Endodermal cell (in vitro differentiated cells): ENCODE measurements around the gene KLHDC7B. TPM values are rescaled to one million over a fixed set of nuclear protein-coding genes. Genes with fewer than 3 reads are reported as not detected.

Experiments used
- DNase-seq: peaks from one replicate; pipeline ENCODE4 v3.0.0-alpha.2; 2017
- H3K27ac ChIP-seq: 2 replicates; pipeline ENCODE4 v1.5.1; 2013; ENCODE audit warnings: mild to moderate bottlenecking, low read depth, low read length, moderate library complexity
- H3K27me3 ChIP-seq: 2 replicates; pipeline ENCODE4 v1.6.1; 2013; ENCODE audit warnings: mild to moderate bottlenecking, low read length, moderate library complexity; ENCODE audit not compliant: insufficient read depth, control insufficient read depth, poor library complexity, severe bottlenecking
- H3K36me3 ChIP-seq: 2 replicates; pipeline ENCODE4 v1.7.0; 2013; ENCODE audit warnings: mild to moderate bottlenecking, low read length, moderate library complexity; ENCODE audit not compliant: control insufficient read depth, insufficient read depth
- H3K4me1 ChIP-seq: one replicate; pipeline ENCODE4 v1.7.0; 2013; ENCODE audit warnings: low read length; ENCODE audit not compliant: control insufficient read depth, insufficient read depth
- H3K4me3 ChIP-seq: 2 replicates; pipeline ENCODE4 v1.5.1; 2013; ENCODE audit warnings: mild to moderate bottlenecking, low read length, moderate library complexity
- H3K9ac ChIP-seq: 2 replicates; pipeline ENCODE4 v1.6.1; 2013; ENCODE audit warnings: mild to moderate bottlenecking, low read length, moderate library complexity; ENCODE audit not compliant: poor library complexity, severe bottlenecking; ENCODE audit errors: extremely low read depth
- H3K9me3 ChIP-seq: 2 replicates; pipeline ENCODE4 v1.6.1; 2013; ENCODE audit warnings: mild to moderate bottlenecking, low read length, moderate library complexity; ENCODE audit not compliant: control insufficient read depth
- H3K27ac Mint-ChIP-seq: 2 replicates; pipeline ENCODE4 v1.8.0; 2020; ENCODE audit warnings: mixed read lengths
- H3K27me3 Mint-ChIP-seq: 2 replicates; pipeline ENCODE4 v1.8.0; 2021; ENCODE audit warnings: mild to moderate bottlenecking, mixed read lengths; ENCODE audit not compliant: insufficient read depth
- H3K36me3 Mint-ChIP-seq: 2 replicates; pipeline ENCODE4 v1.8.0; 2020; ENCODE audit warnings: low read depth, mixed read lengths
- H3K4me1 Mint-ChIP-seq: 2 replicates; pipeline ENCODE4 v1.8.0; 2020; ENCODE audit warnings: mixed read lengths
- H3K4me3 Mint-ChIP-seq: 2 replicates; pipeline ENCODE4 v1.8.0; 2020; ENCODE audit warnings: mild to moderate bottlenecking, moderate library complexity, mixed read lengths
- H3K9me3 Mint-ChIP-seq: 2 replicates; pipeline ENCODE4 v1.8.0; 2020; ENCODE audit warnings: mild to moderate bottlenecking, mixed read lengths
- WGBS, 2 experiments: methylation state at CpG; one replicate each; pipeline versions ENCODE4 v1.1.5 to v1.1.7; 2013; ENCODE audit warnings: missing lambda C conversion rate in 2 of 2, mixed read lengths in 1 of 2; ENCODE audit not compliant: insufficient coverage in 1 of 2, insufficient read length in 1 of 2; 5-methylcytosine and 5-hydroxymethylcytosine counted together
- total RNA-seq, 2 donors: library from RNA; stranded (reverse); fragmentation: NEBNext Ultra II Directional in 1 of 2; extraction: Animal tissue kit (Norgen Biotek cat#: 25700) in 1 of 2; gene quantifications; 2 replicates in 1 of 2; 3 replicates in 1 of 2; pipeline ENCODE4 v1.2.1, GENCODE V29; 2021
- TF ChIP-seq, protein P1 (sequence below): fragments of 200-600 bp; sonication (generic); conservative IDR thresholded peaks from 2 replicates; pipeline ENCODE4 v1.5.0; 2021; ENCODE audit warnings: antibody characterized with exemption, mild to moderate bottlenecking

KLHDC7B gene
- total RNA-seq, 2 donors from 2014 or later, result not detected

- Histone ChIP-seq H3K9me3 (no peaks in the 10 kb centered on the region), H3K36me3 (peaks cover 51% of the 10 kb centered on the region), H3K9ac (no peak overlapping the region), H3K4me1 (no peaks in the 10 kb centered on the region), H3K27ac (no peak overlapping the region), H3K27me3 (peaks cover 16% of the 10 kb centered on the region), H3K4me3 (no peak overlapping the region)
- DNase-seq, result no peak
- Mint-ChIP-seq H3K9me3 (no peaks in the 10 kb centered on the region), H3K27me3 (peaks cover 22% of the 10 kb centered on the region), H3K4me3 (no peak overlapping the region), H3K36me3 (peaks cover 48% of the 10 kb centered on the region), H3K4me1 (peaks cover 6% of the 10 kb centered on the region), H3K27ac (no peak overlapping the region)
- WGBS, 2 experiments, result 92 to 96% methylated on average over 6 to 7 of the region's 7 CpGs
- TF ChIP-seq, protein P1, sequence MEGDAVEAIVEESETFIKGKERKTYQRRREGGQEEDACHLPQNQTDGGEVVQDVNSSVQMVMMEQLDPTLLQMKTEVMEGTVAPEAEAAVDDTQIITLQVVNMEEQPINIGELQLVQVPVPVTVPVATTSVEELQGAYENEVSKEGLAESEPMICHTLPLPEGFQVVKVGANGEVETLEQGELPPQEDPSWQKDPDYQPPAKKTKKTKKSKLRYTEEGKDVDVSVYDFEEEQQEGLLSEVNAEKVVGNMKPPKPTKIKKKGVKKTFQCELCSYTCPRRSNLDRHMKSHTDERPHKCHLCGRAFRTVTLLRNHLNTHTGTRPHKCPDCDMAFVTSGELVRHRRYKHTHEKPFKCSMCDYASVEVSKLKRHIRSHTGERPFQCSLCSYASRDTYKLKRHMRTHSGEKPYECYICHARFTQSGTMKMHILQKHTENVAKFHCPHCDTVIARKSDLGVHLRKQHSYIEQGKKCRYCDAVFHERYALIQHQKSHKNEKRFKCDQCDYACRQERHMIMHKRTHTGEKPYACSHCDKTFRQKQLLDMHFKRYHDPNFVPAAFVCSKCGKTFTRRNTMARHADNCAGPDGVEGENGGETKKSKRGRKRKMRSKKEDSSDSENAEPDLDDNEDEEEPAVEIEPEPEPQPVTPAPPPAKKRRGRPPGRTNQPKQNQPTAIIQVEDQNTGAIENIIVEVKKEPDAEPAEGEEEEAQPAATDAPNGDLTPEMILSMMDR, result no peak
These were observed 22.1 kb downstream of the KLHDC7B start for GRCh38 chr22:50567721-50568252.

GRCh38 chr22:50568626-50569025 is 22.9 kb downstream of the KLHDC7B start:
- no peak for DNase-seq
- peaks cover under 1% of the 10 kb centered on the region for H3K4me1 Mint-ChIP-seq
- no peak overlapping the region for H3K27ac Mint-ChIP-seq
- H3K9ac ChIP-seq, result no peak overlapping the region
- H3K4me3 Mint-ChIP-seq, result no peak overlapping the region
- H3K27me3 ChIP-seq, result peaks cover 13% of the 10 kb centered on the region
- no peaks in the 10 kb centered on the region for H3K9me3 Mint-ChIP-seq
- peaks cover 50% of the 10 kb centered on the region for H3K36me3 Mint-ChIP-seq
- H3K36me3 ChIP-seq, result peaks cover 59% of the 10 kb centered on the region
- no peaks in the 10 kb centered on the region for H3K9me3 ChIP-seq
- no peaks in the 10 kb centered on the region for H3K4me1 ChIP-seq
- peaks cover 15% of the 10 kb centered on the region for H3K27me3 Mint-ChIP-seq
- WGBS, 2 experiments, result 95 to 96% methylated on average over 6 to 7 of the region's 7 CpGs
- TF ChIP-seq, protein P1, result no peak
- H3K27ac ChIP-seq, result no peak overlapping the region
- no peak overlapping the region for H3K4me3 ChIP-seq

DNA sequence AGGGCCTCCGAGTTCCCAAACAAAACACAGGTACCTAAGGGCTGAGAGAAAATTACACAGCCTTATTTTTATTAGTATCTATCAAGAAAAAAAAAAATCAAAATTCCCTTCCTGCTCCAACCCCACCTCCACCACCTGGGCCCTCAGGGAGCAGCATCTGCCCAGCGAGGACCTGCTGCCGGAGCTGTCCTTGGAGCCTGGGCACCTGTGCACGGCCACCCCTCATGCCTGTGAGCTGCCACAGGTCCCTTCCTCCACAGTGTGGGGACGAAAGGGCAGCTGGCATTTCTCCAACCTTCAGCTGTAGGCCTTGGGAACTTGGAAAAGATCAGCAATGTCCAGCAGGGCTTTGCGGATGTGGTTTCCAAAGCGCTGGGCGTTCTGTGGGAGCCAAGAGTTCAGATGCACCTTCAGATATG is 23.4 kb downstream of the KLHDC7B start:
- H3K9ac ChIP-seq, result no peak overlapping the region
- no peak overlapping the region for H3K4me3 ChIP-seq
- no peak overlapping the region for H3K27ac ChIP-seq
- peaks cover 62% of the 10 kb centered on the region for H3K36me3 ChIP-seq
- peaks cover 9% of the 10 kb centered on the region for H3K27me3 ChIP-seq
- Mint-ChIP-seq H3K4me1 (no peaks in the 10 kb centered on the region), H3K27ac (no peak overlapping the region), H3K9me3 (no peaks in the 10 kb centered on the region), H3K36me3 (peaks cover 50% of the 10 kb centered on the region), H3K4me3 (no peak overlapping the region), H3K27me3 (peaks cover 12% of the 10 kb centered on the region)
- H3K9me3 ChIP-seq, result no peaks in the 10 kb centered on the region
- TF ChIP-seq, protein P1, result no peak
- WGBS, 2 experiments, result 95 to 99% methylated on average over 7 of the region's 8 CpGs
- no peak for DNase-seq
- no peaks in the 10 kb centered on the region for H3K4me1 ChIP-seq
